H1 (cell line): ENCODE measurements around the gene NEURL1. TPM values are rescaled to one million over a fixed set of nuclear protein-coding genes. Genes with fewer than 3 reads are reported as not detected.

Experiments
- CTCF ChIA-PET: fragments of 300-600 bp; sonication (Branson Sonifier 250); formaldehyde crosslinking; loops from one replicate; lab custom pipeline; 2021; ENCODE audit not compliant: partially characterized antibody; lab: Charles Lee
- POLR2A ChIA-PET: fragments of 300-600 bp; sonication (Branson Sonifier 250); formaldehyde crosslinking; loops from one replicate; lab custom pipeline; 2021; ENCODE audit warnings: inconsistent platforms; ENCODE audit not compliant: partially characterized antibody; lab: Charles Lee
- DNase-seq, 2 experiments: peaks; one replicate each; pipeline versions ENCODE4 v3.0.0 to v3.0.0-alpha.2; 2010 to 2022; ENCODE audit warnings: low spot score in 2 of 2, low read depth in 1 of 2, mixed read lengths in 1 of 2
- FAIRE-seq: peaks from 2 replicates; lab custom pipeline; 2011; peaks lifted over from hg19 to GRCh38; lab: Jason Lieb, UNC
- H2AFZ ChIP-seq: 2 replicates; pipeline ENCODE4 v1.8.1; 2012; ENCODE audit warnings: low read length, inconsistent platforms
- H2AK5ac ChIP-seq: 2 replicates; pipeline ENCODE4 v1.6.1; 2013; ENCODE audit warnings: low read depth, low read length
- H2BK120ac ChIP-seq: replicated peaks from 2 replicates; pipeline ENCODE3; 2013; ENCODE audit warnings: low read depth, low read length, inconsistent platforms
- H2BK12ac ChIP-seq: 2 replicates; pipeline ENCODE4 v1.6.1; 2013; ENCODE audit warnings: low read depth, low read length
- H2BK15ac ChIP-seq: 2 replicates; pipeline ENCODE4 v1.6.1; 2013; ENCODE audit warnings: low read length
- H2BK20ac ChIP-seq: 2 replicates; pipeline ENCODE4 v1.6.1; 2013; ENCODE audit warnings: low read length
- H2BK5ac ChIP-seq: 2 replicates; pipeline ENCODE4 v1.6.1; 2013; ENCODE audit warnings: low read depth, low read length
- H3K14ac ChIP-seq: 2 replicates; pipeline ENCODE4 v1.6.1; 2013; ENCODE audit warnings: inconsistent platforms; ENCODE audit not compliant: insufficient read length
- H3K18ac ChIP-seq: 2 replicates; pipeline ENCODE4 v1.6.1; 2013; ENCODE audit warnings: low read length; ENCODE audit errors: extremely low read depth
- H3K23ac ChIP-seq: 2 replicates; pipeline ENCODE4 v1.6.1; 2013; ENCODE audit warnings: inconsistent platforms; ENCODE audit not compliant: insufficient read length
- H3K23me2 ChIP-seq: 2 replicates; pipeline ENCODE4 v1.6.1; 2013; ENCODE audit warnings: low read depth, low read length
- H3K27ac ChIP-seq: 2 replicates; pipeline ENCODE4 v1.6.1; 2011; ENCODE audit warnings: low read depth, low read length, inconsistent platforms
- H3K27me3 ChIP-seq, 4 experiments: replicated peaks in 1 of 4; 1 replicate in 1 of 4; 2 replicates in 3 of 4; pipeline versions ENCODE4 v1.6.1 to v1.8.1; 2011 to 2013; ENCODE audit warnings: low read length in 3 of 4, mild to moderate bottlenecking in 3 of 4, inconsistent platforms in 2 of 4, mixed read lengths in 2 of 4, moderate library complexity in 1 of 4; ENCODE audit not compliant: control insufficient read depth in 3 of 4, insufficient read depth in 3 of 4; ENCODE audit errors: extremely low read depth in 1 of 4
- H3K36me3 ChIP-seq, 4 experiments: 2 replicates each; pipeline versions ENCODE4 v1.6.1 to v1.8.1; 2011 to 2013; ENCODE audit warnings: mild to moderate bottlenecking in 4 of 4, low read length in 3 of 4, moderate library complexity in 2 of 4, control low read depth in 1 of 4, inconsistent platforms in 1 of 4; ENCODE audit not compliant: insufficient read depth in 4 of 4, control insufficient read depth in 2 of 4
- H3K4ac ChIP-seq: replicated peaks from 2 replicates; pipeline ENCODE3; 2013; ENCODE audit warnings: low read length, low read depth, mixed read lengths, inconsistent platforms; ENCODE audit not compliant: insufficient read length
- H3K4me1 ChIP-seq, 4 experiments: replicated peaks in 1 of 4; 1 replicate in 1 of 4; 2 replicates in 3 of 4; pipeline versions ENCODE4 v1.6.1 to v1.8.1; 2011 to 2013; ENCODE audit warnings: low read length in 3 of 4, inconsistent platforms in 2 of 4, mixed read lengths in 1 of 4; ENCODE audit not compliant: insufficient read depth in 4 of 4, control insufficient read depth in 3 of 4
- H3K4me2 ChIP-seq, 2 experiments: 2 replicates each; pipeline versions ENCODE4 v1.6.1 to v1.8.1; 2011 to 2013; ENCODE audit warnings: low read depth in 2 of 2, low read length in 2 of 2, control low read depth in 1 of 2, inconsistent platforms in 1 of 2, mild to moderate bottlenecking in 1 of 2; ENCODE audit not compliant: insufficient read depth in 1 of 2
- H3K4me3 ChIP-seq, 4 experiments: fragments of 200-600, 300-600 bp in 1 of 4; sonication (generic), shearing (Covaris generic), sonication (Bioruptor Twin) in 1 of 4; 2 replicates each; pipeline versions ENCODE4 v1.5.1 to v1.8.1; 2011 to 2016; ENCODE audit warnings: low read length in 4 of 4, low read depth in 3 of 4, control low read depth in 2 of 4, inconsistent platforms in 2 of 4, mild to moderate bottlenecking in 2 of 4, mixed read lengths in 1 of 4, moderate library complexity in 1 of 4; ENCODE audit not compliant: insufficient read depth in 2 of 4; ENCODE audit errors: extremely low read depth in 1 of 4
- H3K56ac ChIP-seq: replicated peaks from 2 replicates; pipeline ENCODE3; 2013; ENCODE audit warnings: low read depth, mild to moderate bottlenecking, mixed read lengths, low read length, inconsistent platforms; ENCODE audit not compliant: insufficient read length
- H3K79me1 ChIP-seq: 2 replicates; pipeline ENCODE4 v1.6.1; 2013; ENCODE audit warnings: low read depth, low read length, control low read depth
- H3K79me2 ChIP-seq, 2 experiments: 2 replicates each; pipeline versions ENCODE4 v1.6.1 to v1.8.1; 2012 to 2013; ENCODE audit warnings: low read length in 2 of 2, mild to moderate bottlenecking in 2 of 2, inconsistent platforms in 1 of 2; ENCODE audit not compliant: insufficient read depth in 2 of 2, control insufficient read depth in 1 of 2
- H3K9ac ChIP-seq, 4 experiments: replicated peaks in 1 of 4; 1 replicate in 1 of 4; 2 replicates in 3 of 4; pipeline versions ENCODE4 v1.6.1 to v1.8.1; 2011 to 2013; ENCODE audit warnings: low read depth in 3 of 4, low read length in 3 of 4, control low read depth in 2 of 4, mild to moderate bottlenecking in 2 of 4, moderate library complexity in 2 of 4, inconsistent platforms in 1 of 4; ENCODE audit errors: extremely low read depth in 1 of 4
- H3K9me3 ChIP-seq, 2 experiments: 2 replicates each; pipeline versions ENCODE4 v1.6.1 to v1.8.1; 2012 to 2013; ENCODE audit warnings: mild to moderate bottlenecking in 2 of 2, moderate library complexity in 2 of 2, control low read depth in 1 of 2, inconsistent platforms in 1 of 2, low read depth in 1 of 2, low read length in 1 of 2, mixed read lengths in 1 of 2; ENCODE audit not compliant: insufficient read depth in 2 of 2
- H4K20me1 ChIP-seq, 2 experiments: replicated peaks in 1 of 2; 2 replicates each; pipeline versions ENCODE3 to v1.8.1; 2011 to 2013; ENCODE audit warnings: inconsistent platforms in 2 of 2, low read length in 2 of 2, mild to moderate bottlenecking in 1 of 2; ENCODE audit not compliant: insufficient read depth in 2 of 2, control insufficient read depth in 1 of 2
- H4K5ac ChIP-seq: 2 replicates; pipeline ENCODE4 v1.6.1; 2013; ENCODE audit warnings: low read length, low read depth, mixed read lengths, inconsistent platforms; ENCODE audit not compliant: insufficient read length
- H4K8ac ChIP-seq: 2 replicates; pipeline ENCODE4 v1.8.0; 2013; ENCODE audit warnings: mild to moderate bottlenecking, moderate library complexity, low read length, inconsistent platforms; ENCODE audit not compliant: insufficient read depth; ENCODE audit errors: extremely low read depth
- H4K91ac ChIP-seq: replicated peaks from 2 replicates; pipeline ENCODE3; 2013; ENCODE audit warnings: low read length, mixed read lengths, inconsistent platforms; ENCODE audit not compliant: insufficient read length
- E2F6 ChIP-seq: IDR thresholded peaks from 2 replicates; pipeline ENCODE4 v1.6.1; 2012; ENCODE audit warnings: inconsistent platforms
- HDAC6 ChIP-seq: IDR thresholded peaks from one replicate; pipeline ENCODE4 v1.7.1; 2012; ENCODE audit warnings: low read depth, mild to moderate bottlenecking, inconsistent platforms, low read length, moderate library complexity
- MAFK ChIP-seq: IDR thresholded peaks from 2 replicates; pipeline ENCODE4 v1.6.1; 2012; ENCODE audit warnings: low read depth, mild to moderate bottlenecking, improper control_type of control experiment, low read length
- RXRA ChIP-seq: IDR thresholded peaks from 2 replicates; pipeline ENCODE4 v1.6.1; 2011; ENCODE audit warnings: low read depth, mild to moderate bottlenecking, low read length, moderate library complexity; ENCODE audit not compliant: insufficient read depth
- SRF ChIP-seq: IDR thresholded peaks from 2 replicates; pipeline ENCODE4 v1.6.1; 2011; ENCODE audit warnings: mild to moderate bottlenecking, low read depth, low read length, moderate library complexity
- WGBS, 2 experiments: shearing (Covaris generic) in 1 of 2; methylation state at CpG; one replicate each; pipeline versions ENCODE4 v1.1.6 to v1.1.7; 2013 to 2015; ENCODE audit warnings: low lambda C conversion rate in 2 of 2, mixed read lengths in 2 of 2, inconsistent platforms in 1 of 2, low coverage in 1 of 2, missing lambda C conversion rate in 1 of 2; ENCODE audit not compliant: insufficient replicate concordance in 2 of 2, insufficient coverage in 1 of 2, insufficient read length in 1 of 2; ENCODE audit errors: extremely low coverage in 1 of 2, missing lambda C conversion rate in 1 of 2; 5-methylcytosine and 5-hydroxymethylcytosine counted together
- polyA plus RNA-seq, 7 experiments: library from polyadenylated mRNA; depleted of rRNA in 3 of 7; stranded (reverse) in 5 of 7; unstranded in 2 of 7; fragments of >200 nt in 5 of 7; fragments of 200-250 nt in 2 of 7; gene quantifications; 1 replicate in 5 of 7; 2 replicates in 1 of 7; 4 replicates in 1 of 7; pipeline versions ENCODE4 v1.2.1 to v1.2.3, GENCODE V29; 2011 to 2013; ENCODE audit warnings: missing spikeins in 2 of 7, mixed read lengths in 2 of 7
- total RNA-seq: library from RNA; stranded (reverse); fragmentation: NEBNext Ultra II Directional; extraction: Animal tissue kit (Norgen Biotek cat#: 25700); gene quantifications from 2 replicates; pipeline ENCODE4 v1.2.1, GENCODE V29; 2021

The NEURL1 gene
- total and polyA plus RNA-seq, 2 of the 8 experiments (the other 6 are each of a cell fraction or from before 2014, with no cell fraction given): 0.54 to 0.58 TPM

DNA sequence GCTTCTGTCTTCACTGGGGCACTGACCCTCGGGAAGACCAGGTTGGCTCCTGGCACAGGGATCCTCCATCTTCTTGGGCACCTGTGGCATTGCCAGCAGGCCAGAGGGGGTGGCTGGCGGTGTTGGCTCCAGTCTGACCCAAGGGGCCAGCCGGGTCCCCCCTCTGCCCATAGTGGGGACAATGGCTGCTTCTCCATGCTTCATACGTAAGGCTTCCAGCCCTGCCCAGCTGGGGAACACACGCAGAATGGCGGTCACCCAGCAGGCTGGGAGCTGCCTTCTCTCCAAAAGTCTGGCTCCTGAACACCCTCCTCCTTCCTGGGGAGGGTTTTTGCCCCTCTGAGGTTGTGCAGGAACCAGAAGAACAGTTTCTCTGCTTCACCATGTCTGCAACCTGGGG, 106.8 kb downstream of the NEURL1 start:
- Histone ChIP-seq H3K27me3 (no peaks in the 10 kb centered on the region; a peak in 2 of 7 replicates), H2BK12ac (no peak overlapping the region), H2AK5ac (no peak overlapping the region), H2BK15ac (no peak overlapping the region), H4K8ac (no peak overlapping the region), H2BK20ac (no peak overlapping the region), H3K14ac (no peak overlapping the region), H4K91ac (no peak overlapping the region), H4K5ac (no peak overlapping the region), H3K4ac (no peak overlapping the region), H3K79me1 (no peaks in the 10 kb centered on the region), H3K56ac (no peak overlapping the region), H3K9me3 (no peaks in the 10 kb centered on the region), H2BK5ac (no peak overlapping the region), H3K4me1 (peaks cover 0 to 4% (median 1%) of the 10 kb centered on the region in 4 experiments; a peak in 3 of 7 replicates), H3K79me2 (no peaks in the 10 kb centered on the region), H2BK120ac (no peak overlapping the region), H3K23ac (no peak overlapping the region), H3K9ac (no peak overlapping the region), H3K27ac (no peak overlapping the region), H3K36me3 (no peaks in the 10 kb centered on the region), H3K18ac (no peak overlapping the region), H3K4me3 (no peak overlapping the region), H3K4me2 (no peak overlapping the region), H4K20me1 (peaks cover 0 to 3% of the 10 kb centered on the region in 2 experiments), H2AFZ (no peak overlapping the region), H3K23me2 (no peaks in the 10 kb centered on the region; the same call in 1 of the 2 replicates)
- TF ChIP-seq E2F6: no peak
- no peak for TF ChIP-seq MAFK
- TF ChIP-seq SRF: no peak
- no peak for TF ChIP-seq HDAC6
- no peak for TF ChIP-seq RXRA
- CTCF ChIA-PET: interaction anchor here (0.8 to 19.1 kb wide), 10 partner anchors 12 to 258 kb away, joined by 3 to 448 read pairs (median 8); no protein-coding TSS in a partner anchor
- no peak for FAIRE-seq
- no peak for DNase-seq
- 89% methylated on average over 6 of the region's 6 CpGs; no CpG with 5 or more reads in 1 of the 2 experiments for WGBS, 2 experiments
- POLR2A ChIA-PET: interaction anchor here (1.0 to 1.7 kb wide), 3 partner anchors 11 to 85 kb away, joined by 3 to 4 read pairs (median 3); no protein-coding TSS in a partner anchor
